A673 (cell line): ENCODE measurements around the gene ARID3C. TPM values are rescaled to one million over a fixed set of nuclear protein-coding genes. Genes with fewer than 3 reads are reported as not detected.
A peak's percentile ranks its signal among the peaks of the same experiment; 100 is the strongest.

Experiments
- BruUV-seq: library from RNA; stranded (reverse); fragments of 400-500 nt; replicated peaks from 2 replicates; lab custom pipeline; 2021; lab: Mats Ljungman, UMichigan
- CTCF ChIA-PET: fragments of 300-600 bp; sonication (Branson Sonifier 250); formaldehyde crosslinking; loops from one replicate; lab custom pipeline; 2022; ENCODE audit warnings: antibody characterized with exemption; lab: Charles Lee
- POLR2A ChIA-PET: fragments of 300-600 bp; sonication (Branson Sonifier 250); formaldehyde crosslinking; loops from one replicate; lab custom pipeline; 2022; ENCODE audit warnings: antibody characterized with exemption; ENCODE audit not compliant: low non-redundant PET; lab: Charles Lee
- DNase-seq: peaks from one replicate; pipeline ENCODE4 v3.0.0-alpha.2; 2015; ENCODE audit warnings: low spot score
- H3K27ac ChIP-seq: fragments of 200-600 bp; sonication (generic); 2 replicates; pipeline ENCODE4 v1.5.1; 2016; ENCODE audit warnings: mixed run types, low read depth, mild to moderate bottlenecking, mixed read lengths, antibody characterized with exemption, low read length; ENCODE audit not compliant: poor library complexity, severe bottlenecking
- H3K27me3 ChIP-seq: fragments of 200-600 bp; sonication (generic); replicated peaks from 2 replicates; pipeline ENCODE4 v1.6.1; 2017; ENCODE audit warnings: mixed run types, low read depth, mild to moderate bottlenecking, mixed read lengths, antibody characterized with exemption, low read length; ENCODE audit not compliant: insufficient read depth, poor library complexity
- H3K36me3 ChIP-seq: fragments of 200-600 bp; sonication (generic); 2 replicates; pipeline ENCODE4 v1.6.1; 2016; ENCODE audit warnings: mixed run types, mild to moderate bottlenecking, mixed read lengths, antibody characterized with exemption, low read length; ENCODE audit not compliant: insufficient read depth, poor library complexity, severe bottlenecking
- H3K4me1 ChIP-seq: fragments of 200-600 bp; sonication (generic); 2 replicates; pipeline ENCODE4 v1.6.1; 2017; ENCODE audit warnings: mixed run types, mild to moderate bottlenecking, mixed read lengths, antibody characterized with exemption, low read length; ENCODE audit not compliant: insufficient read depth, poor library complexity, severe bottlenecking
- H3K4me3 ChIP-seq: fragments of 200-600 bp; sonication (generic); 2 replicates; pipeline ENCODE4 v1.5.1; 2016; ENCODE audit warnings: low read depth, mixed run types, mild to moderate bottlenecking, mixed read lengths, low read length; ENCODE audit not compliant: poor library complexity, severe bottlenecking
- H3K9me3 ChIP-seq: fragments of 200-600 bp; sonication (generic); 2 replicates; pipeline ENCODE4 v1.6.1; 2016; ENCODE audit warnings: mixed run types, low read depth, mild to moderate bottlenecking, mixed read lengths, antibody characterized with exemption, low read length; ENCODE audit not compliant: poor library complexity, severe bottlenecking
- EZH2 ChIP-seq: fragments of 200-600 bp; sonication (generic); IDR thresholded peaks from 2 replicates; pipeline ENCODE4 v1.6.1; 2017; ENCODE audit warnings: borderline replicate concordance, low read depth, mild to moderate bottlenecking, mixed read lengths, antibody characterized with exemption, low read length; ENCODE audit not compliant: poor library complexity, severe bottlenecking
- intact Hi-C: fragments of 100-400 bp; cut with micrococcal nuclease; formaldehyde crosslinking; loops from one replicate; pipeline ENCODE4 v1.10.0; 2022; ENCODE audit not compliant: unreplicated experiment
- total RNA-seq: library from RNA; stranded (reverse); gene quantifications from 2 replicates; pipeline ENCODE4 v1.2.3, GENCODE V29; 2021
- TF ChIP-seq, protein P1 (sequence below): fragments of 300-800, 200-600 bp; sonication (generic); conservative IDR thresholded peaks from 2 replicates; pipeline ENCODE4 v1.5.1; 2017; ENCODE audit warnings: low read depth, mild to moderate bottlenecking, antibody characterized with exemption, low read length, moderate library complexity, mixed read lengths

ARID3C gene
- total RNA-seq, 1 experiment from 2014 or later, result not detected

DNA sequence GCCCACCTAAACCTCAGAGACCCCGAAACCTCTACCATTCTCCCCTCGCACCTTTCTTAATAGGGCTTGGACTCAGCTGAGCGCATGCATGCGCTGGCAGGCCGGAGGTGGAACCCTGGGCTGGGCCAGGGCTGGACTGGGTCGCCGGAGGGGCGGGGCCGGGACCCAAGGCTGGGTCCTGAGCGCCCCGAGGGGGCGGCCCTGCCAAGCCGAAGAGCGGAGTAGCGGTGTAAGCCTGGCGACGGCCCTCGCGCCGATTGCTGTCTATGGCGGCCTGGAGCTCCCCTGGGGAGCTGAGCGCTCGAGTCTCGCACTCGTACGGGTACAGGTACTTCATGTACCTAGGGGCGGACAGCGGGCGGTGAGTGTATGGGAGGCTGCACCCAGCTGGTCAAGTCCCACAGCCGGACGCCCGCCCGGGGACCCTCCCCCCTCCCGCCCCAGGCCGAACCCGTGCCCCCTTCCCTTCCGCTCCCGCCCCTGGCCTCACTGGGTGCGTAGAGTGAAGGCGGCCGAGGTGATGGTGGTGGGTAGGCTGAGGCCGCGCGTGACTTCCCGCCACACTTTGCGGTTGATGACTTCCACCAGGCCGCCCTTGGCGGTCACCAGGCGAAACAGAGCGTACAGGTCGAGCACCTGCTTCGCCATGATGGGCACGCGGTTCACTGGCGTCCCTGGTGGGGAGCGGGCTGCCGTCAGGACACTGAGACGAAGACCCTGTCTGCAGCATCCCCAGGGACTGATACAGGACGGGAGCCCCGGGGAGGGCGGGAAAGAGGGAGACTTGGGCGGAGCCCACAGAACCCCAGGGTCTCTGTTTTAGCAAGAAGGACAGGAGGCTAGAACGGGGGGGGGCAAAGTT, 5.3 kb downstream of the ARID3C start:
- Histone ChIP-seq H3K36me3 (no peaks in the 10 kb centered on the region), H3K4me3 (no peak overlapping the region), H3K27me3 (peaks cover 48% of the 10 kb centered on the region), H3K27ac (no peak overlapping the region), H3K9me3 (no peaks in the 10 kb centered on the region), H3K4me1 (peaks cover 3% of the 10 kb centered on the region)
- TF ChIP-seq, protein P1, sequence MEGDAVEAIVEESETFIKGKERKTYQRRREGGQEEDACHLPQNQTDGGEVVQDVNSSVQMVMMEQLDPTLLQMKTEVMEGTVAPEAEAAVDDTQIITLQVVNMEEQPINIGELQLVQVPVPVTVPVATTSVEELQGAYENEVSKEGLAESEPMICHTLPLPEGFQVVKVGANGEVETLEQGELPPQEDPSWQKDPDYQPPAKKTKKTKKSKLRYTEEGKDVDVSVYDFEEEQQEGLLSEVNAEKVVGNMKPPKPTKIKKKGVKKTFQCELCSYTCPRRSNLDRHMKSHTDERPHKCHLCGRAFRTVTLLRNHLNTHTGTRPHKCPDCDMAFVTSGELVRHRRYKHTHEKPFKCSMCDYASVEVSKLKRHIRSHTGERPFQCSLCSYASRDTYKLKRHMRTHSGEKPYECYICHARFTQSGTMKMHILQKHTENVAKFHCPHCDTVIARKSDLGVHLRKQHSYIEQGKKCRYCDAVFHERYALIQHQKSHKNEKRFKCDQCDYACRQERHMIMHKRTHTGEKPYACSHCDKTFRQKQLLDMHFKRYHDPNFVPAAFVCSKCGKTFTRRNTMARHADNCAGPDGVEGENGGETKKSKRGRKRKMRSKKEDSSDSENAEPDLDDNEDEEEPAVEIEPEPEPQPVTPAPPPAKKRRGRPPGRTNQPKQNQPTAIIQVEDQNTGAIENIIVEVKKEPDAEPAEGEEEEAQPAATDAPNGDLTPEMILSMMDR, result no peak
- TF ChIP-seq EZH2, result no peak
- ChIA-PET POLR2A (no interaction called here), CTCF (no interaction called here)
- DNase-seq, result no peak
- intact Hi-C loops, result no loop called here
- BruUV-seq, result no TSS peak

DNA sequence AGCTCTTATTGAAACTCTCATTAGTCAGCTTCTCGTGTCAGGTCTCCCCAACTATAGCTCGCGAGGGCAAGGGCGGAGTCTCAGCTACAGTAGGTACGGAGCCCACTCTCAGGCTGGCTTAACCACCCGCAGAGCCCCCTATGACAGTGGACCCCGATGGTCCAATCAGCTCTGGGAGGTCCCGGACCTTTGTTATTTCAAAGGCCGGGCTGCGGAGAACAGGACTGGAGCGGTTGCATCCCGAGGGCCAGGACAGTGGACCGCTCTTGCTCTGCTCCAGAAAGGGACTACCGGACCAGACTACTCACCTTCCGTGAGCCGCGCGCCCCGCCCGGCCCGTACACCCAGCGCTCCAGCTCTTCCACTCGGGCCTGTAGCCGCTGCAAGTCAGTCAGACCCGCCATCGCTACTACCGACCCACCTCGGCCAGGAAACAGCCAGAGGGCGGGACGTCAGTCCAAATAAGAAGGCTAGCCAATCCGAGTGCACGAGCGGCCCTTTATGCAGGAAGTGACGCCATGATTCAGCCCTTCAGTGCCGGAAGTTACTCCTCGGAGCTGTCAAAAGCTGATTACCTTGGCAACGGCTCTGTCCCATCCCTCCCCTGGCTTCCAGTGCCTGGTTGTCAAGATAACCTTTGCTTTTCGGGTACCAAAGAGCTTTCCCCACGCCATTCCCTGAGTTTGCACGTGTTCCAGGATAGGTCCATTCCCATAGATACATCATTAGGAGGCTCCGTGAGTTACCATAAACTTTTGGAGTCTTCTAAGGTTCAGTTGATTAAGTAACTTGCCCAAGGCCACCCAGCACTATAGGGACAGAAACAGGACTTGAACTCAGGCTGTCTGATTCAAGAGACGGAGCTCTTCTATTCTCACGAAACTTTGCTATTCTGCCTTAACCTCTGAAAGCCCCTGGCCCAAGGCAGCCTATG, 8.5 kb downstream of the ARID3C start, which contains the start of gene DCTN3:
Gene DCTN3, minus strand, starts transcription at position 435 of the 934 bp plus-strand sequence. Its CDS starts 31 bp downstream, at position 404.
- POLR2A ChIA-PET, result no interaction called here
- peak; percentile 97 for DNase-seq
- H3K27ac ChIP-seq, result peak within 1 kb of the TSS; percentile 72
- H3K36me3 ChIP-seq, result no peaks in the 10 kb centered on the region
- peaks cover 16% of the 10 kb centered on the region for H3K27me3 ChIP-seq
- intact Hi-C loops, result no loop called here
- CTCF ChIA-PET, result interaction anchor here (1.2 to 1.3 kb wide), 2 partner anchors 14 to 27 kb away, joined by 3 to 7 read pairs; no protein-coding TSS in a partner anchor
- H3K9me3 ChIP-seq, result no peaks in the 10 kb centered on the region
- H3K4me1 ChIP-seq, result peaks cover 3% of the 10 kb centered on the region
- no peak for TF ChIP-seq EZH2
- TF ChIP-seq, protein P1, result no peak
- BruUV-seq, result TSS peak; percentile 69
- H3K4me3 ChIP-seq, result peak within 1 kb of the TSS; percentile 94

DNA sequence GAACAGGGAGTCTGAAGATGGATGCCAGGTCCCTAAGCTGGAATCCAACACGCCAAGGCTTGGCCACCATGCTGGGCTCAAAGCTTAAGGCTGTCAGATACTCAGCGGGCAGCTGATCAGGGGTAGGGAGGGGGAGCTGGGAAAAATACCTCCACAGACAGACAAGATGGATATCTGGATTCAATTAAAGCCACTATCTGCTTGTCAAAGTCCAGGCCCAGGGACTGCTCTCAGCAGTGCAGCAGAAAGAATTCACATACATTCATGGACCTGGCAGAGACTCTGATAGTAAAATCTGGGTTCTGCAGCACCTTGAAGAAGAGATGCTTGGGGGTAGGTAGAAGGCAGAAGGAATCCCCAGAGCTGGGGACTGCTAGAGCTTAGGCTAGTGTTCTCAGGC, 13.7 kb downstream of the ARID3C start:
- POLR2A ChIA-PET, result no interaction called here

More for the DNA sequence above, 13.7 kb downstream of the ARID3C start:
- CTCF ChIA-PET, result no interaction called here
- DNase-seq, result no peak
- H3K9me3 ChIP-seq, result no peaks in the 10 kb centered on the region
- intact Hi-C loops, result no loop called here
- TF ChIP-seq, protein P1, result no peak
- no peak for TF ChIP-seq EZH2
- H3K27ac ChIP-seq, result no peak overlapping the region
- no peaks in the 10 kb centered on the region for H3K27me3 ChIP-seq
- BruUV-seq, result no TSS peak
- peaks cover 6% of the 10 kb centered on the region for H3K4me1 ChIP-seq
- H3K36me3 ChIP-seq, result peaks cover 3% of the 10 kb centered on the region
- H3K4me3 ChIP-seq, result no peak overlapping the region
